WTC11 (cell line): ENCODE data around the gene EVI2A.

ENCODE experiments used
- ATF6 ChIP-seq: sonication (generic); formaldehyde crosslinking; IDR thresholded peaks from 2 replicates; pipeline ENCODE4 v1.8.1; 2023; ENCODE audit warnings: mild to moderate bottlenecking, missing genetic modification reagents
- CBFB ChIP-seq: sonication (generic); formaldehyde crosslinking; IDR thresholded peaks from 2 replicates; pipeline ENCODE4 v1.8.1; 2022; ENCODE audit warnings: mild to moderate bottlenecking, low read depth, missing genetic modification reagents
- CTCF ChIP-seq: fragments of 200-600 bp; IDR thresholded peaks from 2 replicates; pipeline ENCODE4 v1.8.0; 2022; ENCODE audit warnings: antibody characterized with exemption
- ETV6 ChIP-seq: sonication (generic); formaldehyde crosslinking; IDR thresholded peaks from 2 replicates; pipeline ENCODE4 v1.8.1; 2022; ENCODE audit warnings: mild to moderate bottlenecking, missing genetic modification reagents
- FOXK1 ChIP-seq: sonication (generic); formaldehyde crosslinking; IDR thresholded peaks from 2 replicates; pipeline ENCODE4 v1.8.0; 2022; ENCODE audit warnings: mild to moderate bottlenecking, moderate library complexity, missing genetic modification reagents
- NFATC4 ChIP-seq: fragments of 250-450 bp; sonication (Bioruptor Pico); IDR thresholded peaks from 2 replicates; pipeline ENCODE4 v1.9.0; 2021; ENCODE audit warnings: mild to moderate bottlenecking
- OVOL2 ChIP-seq: fragments of 250-450 bp; sonication (Bioruptor Pico); IDR thresholded peaks from 2 replicates; pipeline ENCODE4 v1.9.0; 2021; ENCODE audit warnings: mild to moderate bottlenecking, borderline replicate concordance
- PRDM15 ChIP-seq: sonication (generic); formaldehyde crosslinking; IDR thresholded peaks from 2 replicates; pipeline ENCODE4 v1.8.0; 2022; ENCODE audit warnings: missing genetic modification reagents
- RELA ChIP-seq: sonication (generic); formaldehyde crosslinking; IDR thresholded peaks from 2 replicates; pipeline ENCODE4 v1.8.1; 2022; ENCODE audit warnings: missing genetic modification reagents, mild to moderate bottlenecking, borderline replicate concordance
- STAT6 ChIP-seq: sonication (generic); formaldehyde crosslinking; conservative IDR thresholded peaks from 2 replicates; pipeline ENCODE4 v1.8.1; 2023; ENCODE audit warnings: mild to moderate bottlenecking, low read depth, missing genetic modification reagents, moderate library complexity
- TEAD4 ChIP-seq: sonication (generic); formaldehyde crosslinking; IDR thresholded peaks from 2 replicates; pipeline ENCODE4 v1.8.0; 2022; ENCODE audit warnings: mild to moderate bottlenecking, missing genetic modification reagents
- ZBTB43 ChIP-seq: sonication (generic); formaldehyde crosslinking; IDR thresholded peaks from 2 replicates; pipeline ENCODE4 v1.8.1; 2023; ENCODE audit warnings: mild to moderate bottlenecking, missing genetic modification reagents

- no peak for TF ChIP-seq ETV6 (CRISPR knock-in tag)
- TF ChIP-seq CTCF, result no peak
- no peak for TF ChIP-seq OVOL2 (CRISPR knock-in tag)
- TF ChIP-seq RELA (CRISPR knock-in tag), result no peak
- TF ChIP-seq ATF6 (CRISPR knock-in tag), result no peak
- TF ChIP-seq STAT6 (CRISPR knock-in tag), result no peak
- no peak for TF ChIP-seq TEAD4
- no peak for TF ChIP-seq ZBTB43 (CRISPR knock-in tag)
- no peak for TF ChIP-seq PRDM15
- no peak for TF ChIP-seq FOXK1 (CRISPR knock-in tag)
- no peak for TF ChIP-seq NFATC4 (CRISPR knock-in tag)
- TF ChIP-seq CBFB (CRISPR knock-in tag), result no peak
Observed at GRCh38 chr17:31320791-31321190, 631 bp downstream of the EVI2A start.
